Brain microvascular endothelial cell (primary cell): ENCODE data around the gene EYS.

Experiments
- DNase-seq: peaks from one replicate; pipeline ENCODE4 v3.0.0-alpha.2; 2020
- H3K27ac ChIP-seq: fragments of 250-450 bp; sonication (Bioruptor Pico); 2 replicates; pipeline ENCODE4 v1.5.1; 2020; ENCODE audit warnings: mild to moderate bottlenecking, moderate library complexity
- H3K27me3 ChIP-seq: fragments of 250-450 bp; sonication (Bioruptor Pico); replicated peaks from 2 replicates; pipeline ENCODE4 v1.5.1; 2020; ENCODE audit warnings: mild to moderate bottlenecking
- H3K36me3 ChIP-seq: fragments of 250-450 bp; sonication (Bioruptor Pico); replicated peaks from 2 replicates; pipeline ENCODE4 v1.5.1; 2020; ENCODE audit warnings: mild to moderate bottlenecking
- H3K4me3 ChIP-seq: 2 replicates; pipeline ENCODE4 v1.5.1; 2011; ENCODE audit warnings: low read depth, mild to moderate bottlenecking, control low read depth, low read length, moderate library complexity
- CTCF ChIP-seq: IDR thresholded peaks from 2 replicates; pipeline ENCODE4 v1.5.1; 2011; ENCODE audit warnings: low read depth, mild to moderate bottlenecking, moderate library complexity, low read length, control low read depth, inconsistent platforms; ENCODE audit errors: missing control alignments
- in situ Hi-C: cut with HindIII; loops from 2 replicates; pipeline ENCODE4 v1.10.0; 2017; ENCODE audit warnings: low sequenced_read_pairs, low pct_ligation_motif_present

EYS gene

GRCh38 chr6:64602993-64603392 lies 1104.0 kb downstream of the EYS start:
- Histone ChIP-seq H3K4me3 (no peak overlapping the region), H3K27ac (no peak overlapping the region), H3K27me3 (no peaks in the 10 kb centered on the region), H3K36me3 (no peaks in the 10 kb centered on the region)
- TF ChIP-seq CTCF = no peak
- in situ Hi-C loops = no loop called here
- no peak for DNase-seq

GRCh38 chr6:64591676-64592036 lies 1115.4 kb downstream of the EYS start:
- no peak for TF ChIP-seq CTCF
- H3K4me3 ChIP-seq = no peak overlapping the region
- no peak for DNase-seq
- H3K36me3 ChIP-seq = no peaks in the 10 kb centered on the region
- no peak overlapping the region for H3K27ac ChIP-seq
- in situ Hi-C loops = no loop called here
- H3K27me3 ChIP-seq = no peaks in the 10 kb centered on the region

- H3K27me3 ChIP-seq = no peaks in the 10 kb centered on the region
- no peak overlapping the region for H3K27ac ChIP-seq
- TF ChIP-seq CTCF = no peak
- DNase-seq = no peak
- H3K4me3 ChIP-seq = no peak overlapping the region
- no peaks in the 10 kb centered on the region for H3K36me3 ChIP-seq
- in situ Hi-C loops = no loop called here
Observed at GRCh38 chr6:64590965-64591675, 1115.9 kb downstream of the EYS start.

- in situ Hi-C loops = no loop called here
- Histone ChIP-seq H3K4me3 (no peak overlapping the region), H3K27ac (no peak overlapping the region), H3K36me3 (no peaks in the 10 kb centered on the region), H3K27me3 (no peaks in the 10 kb centered on the region)
- no peak for DNase-seq
- TF ChIP-seq CTCF = no peak
Observed at GRCh38 chr6:64589961-64590360, 1117.1 kb downstream of the EYS start.

GRCh38 chr6:64580346-64580745 lies 1126.7 kb downstream of the EYS start:
- H3K4me3 ChIP-seq = no peak overlapping the region
- H3K27ac ChIP-seq = no peak overlapping the region
- no peaks in the 10 kb centered on the region for H3K36me3 ChIP-seq
- TF ChIP-seq CTCF = no peak
- no peak for DNase-seq
- in situ Hi-C loops = no loop called here
- no peaks in the 10 kb centered on the region for H3K27me3 ChIP-seq

- in situ Hi-C loops = no loop called here
- no peak for TF ChIP-seq CTCF
- H3K27me3 ChIP-seq = no peaks in the 10 kb centered on the region
Observed at GRCh38 chr6:64553249-64553786, 1153.7 kb downstream of the EYS start.

More at GRCh38 chr6:64553249-64553786, 1153.7 kb downstream of the EYS start:
- no peak overlapping the region for H3K27ac ChIP-seq
- no peaks in the 10 kb centered on the region for H3K36me3 ChIP-seq
- DNase-seq = no peak
- no peak overlapping the region for H3K4me3 ChIP-seq
